HG02571 (cell line): ENCODE data around the gene UBAP2.
"Not testable (repeated sequence)": the region's sequence is repeated elsewhere in the genome, so short reads cannot be mapped to it uniquely, and the experiment has no call there.

Experiments
- ATAC-seq: cut with Tn5 transposase; IDR thresholded peaks from one replicate; pipeline ENCODE4 v1.9.1; 2021; ENCODE audit warnings: mild to moderate bottlenecking, moderate library complexity; ENCODE audit not compliant: unreplicated experiment

UBAP2 gene

DNA sequence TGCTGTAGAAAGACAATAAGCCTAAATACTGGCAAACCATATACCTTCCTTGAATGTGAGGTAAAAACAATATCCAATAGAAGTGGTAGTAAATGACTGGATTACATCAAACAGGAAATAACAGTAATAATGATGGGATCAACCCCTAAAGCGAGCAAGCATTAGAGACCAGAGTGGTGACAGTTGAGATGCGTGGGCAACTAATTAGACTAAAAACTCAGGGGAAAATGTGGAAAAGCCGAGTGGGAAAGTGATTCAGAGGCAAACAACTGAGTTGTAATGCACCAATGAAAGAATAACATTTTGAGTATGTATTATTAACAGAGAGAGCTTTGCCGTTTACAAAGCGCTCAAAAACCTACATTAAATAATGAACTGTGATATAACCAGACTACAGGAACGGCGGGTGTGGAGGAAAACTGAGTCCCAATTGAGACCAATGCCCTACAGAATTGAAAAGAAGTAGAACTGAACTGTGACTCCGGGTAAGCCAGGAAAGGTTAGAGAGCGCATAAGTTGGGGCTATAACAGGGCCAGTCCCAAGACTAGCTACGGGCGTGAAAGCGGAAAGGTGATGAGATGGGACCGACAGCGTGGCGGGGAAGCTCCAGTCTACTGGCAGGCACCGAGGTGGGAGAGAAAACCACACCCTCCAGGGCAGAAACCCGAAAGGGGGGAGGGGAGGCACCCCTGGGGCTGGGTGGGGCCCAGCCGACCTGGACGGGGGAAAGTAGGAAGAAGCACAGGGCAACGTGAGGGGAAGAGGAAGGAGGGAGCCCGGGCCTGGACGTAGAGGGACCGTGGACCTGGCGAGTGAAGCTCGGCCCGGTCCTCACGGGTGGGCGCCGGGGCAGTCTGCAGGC is 592 bp downstream of the UBAP2 start:
- peak; percentile 30 for ATAC-seq

DNA sequence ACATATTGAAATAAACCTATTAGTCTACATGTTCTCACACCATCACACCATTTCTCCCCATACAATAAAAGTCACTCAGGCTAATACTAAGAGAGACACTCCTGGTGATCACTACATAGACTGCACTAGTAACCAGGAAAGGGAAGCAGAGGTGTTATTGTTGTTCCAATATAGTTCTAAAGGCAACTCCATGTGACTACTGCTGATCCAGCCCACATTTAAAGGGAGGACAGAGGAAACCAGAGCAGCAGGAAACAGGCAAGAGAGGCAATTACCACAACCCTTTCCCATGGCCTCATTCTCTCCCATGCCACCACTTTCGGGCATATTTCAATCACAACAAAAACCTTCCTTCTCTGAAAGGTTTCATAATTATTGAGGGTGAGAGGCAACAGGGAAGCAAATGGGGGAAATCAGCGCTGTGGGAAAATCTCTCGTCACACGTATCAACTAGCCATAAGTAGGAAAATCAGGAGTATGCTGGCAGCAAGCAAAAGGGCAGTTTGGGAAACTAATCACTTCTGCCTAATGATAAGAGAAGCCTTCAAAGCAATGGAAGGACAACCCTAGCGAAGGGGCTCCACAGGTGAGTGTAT is 1.8 kb downstream of the UBAP2 start:
- no peak for ATAC-seq

DNA sequence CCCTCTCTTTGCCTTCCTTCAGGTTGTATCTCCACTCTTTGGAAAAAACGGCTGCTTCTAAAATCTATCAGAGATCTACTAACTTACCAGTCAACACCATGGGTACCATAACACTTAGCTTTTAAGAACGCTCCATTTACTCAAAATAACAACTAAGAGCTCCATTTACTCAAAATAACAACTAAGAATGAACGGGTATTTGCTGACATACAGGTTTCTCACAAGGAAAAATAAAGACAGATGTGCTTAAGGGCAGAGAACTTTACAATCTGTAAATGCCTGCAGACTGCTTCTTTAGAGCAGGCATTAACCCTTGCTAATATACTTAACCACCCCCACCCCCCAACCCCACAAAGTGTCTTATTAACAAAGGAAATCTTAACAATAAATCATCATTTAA is 2.8 kb downstream of the UBAP2 start:
- ATAC-seq: no peak

DNA sequence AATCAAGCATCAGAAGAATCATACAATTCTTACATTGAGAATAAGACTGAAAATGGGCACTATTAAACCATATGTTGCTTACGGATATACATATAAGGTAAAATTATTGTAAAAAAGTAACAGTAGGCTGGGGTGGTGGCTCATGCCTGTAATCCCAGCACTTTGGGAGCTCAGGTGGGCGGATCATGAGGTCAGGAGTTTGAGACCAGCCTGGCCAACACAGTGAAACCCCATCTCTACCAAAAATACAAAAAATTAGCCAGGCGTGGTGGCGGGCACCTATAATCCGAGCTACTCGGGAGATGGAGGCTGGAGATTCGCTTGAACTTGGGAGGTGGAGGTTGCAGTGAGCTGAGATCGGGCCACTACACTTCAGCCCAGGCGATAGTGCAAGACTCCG is 6.6 kb downstream of the UBAP2 start:
- ATAC-seq: not testable (repeated sequence)

DNA sequence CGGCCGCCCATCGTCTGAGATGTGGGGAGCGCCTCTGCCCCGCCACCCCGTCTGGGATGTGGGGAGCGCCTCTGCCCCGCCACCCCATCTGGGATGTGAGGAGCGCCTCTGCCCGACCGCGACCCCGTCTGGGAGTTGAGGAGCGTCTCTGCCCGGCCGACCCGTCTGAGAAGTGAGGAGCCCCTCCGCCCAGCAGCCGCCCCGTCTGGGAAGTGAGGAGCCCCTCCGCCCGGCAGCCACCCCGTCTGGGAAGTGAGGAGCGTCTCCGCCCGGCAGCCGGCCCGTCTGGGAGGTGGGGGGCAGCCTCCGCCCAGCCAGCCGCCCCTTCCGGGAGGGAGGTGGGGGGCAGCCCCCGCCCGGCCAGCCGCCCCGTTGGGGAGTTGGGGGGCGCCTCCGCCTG is 9.8 kb downstream of the UBAP2 start:
- not testable (repeated sequence) for ATAC-seq

DNA sequence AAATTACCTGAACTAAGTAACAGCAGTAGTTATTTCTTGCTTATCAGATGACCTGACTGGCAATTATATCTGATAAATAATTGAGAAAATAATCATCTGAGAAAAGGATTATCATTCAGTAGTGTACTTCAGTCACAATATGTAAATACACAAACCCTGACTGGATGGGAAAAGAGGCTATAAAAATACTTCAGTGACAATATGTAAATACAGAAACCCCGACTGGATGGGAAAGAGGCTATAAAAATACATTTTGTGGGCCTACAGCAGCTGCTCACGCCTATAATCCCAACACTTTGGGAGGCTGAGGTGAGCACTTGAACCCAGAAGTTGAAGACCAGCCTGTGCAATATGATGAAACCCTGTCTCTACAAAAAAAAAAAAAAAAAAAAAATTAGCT is 11.1 kb downstream of the UBAP2 start:
- ATAC-seq: no peak

DNA sequence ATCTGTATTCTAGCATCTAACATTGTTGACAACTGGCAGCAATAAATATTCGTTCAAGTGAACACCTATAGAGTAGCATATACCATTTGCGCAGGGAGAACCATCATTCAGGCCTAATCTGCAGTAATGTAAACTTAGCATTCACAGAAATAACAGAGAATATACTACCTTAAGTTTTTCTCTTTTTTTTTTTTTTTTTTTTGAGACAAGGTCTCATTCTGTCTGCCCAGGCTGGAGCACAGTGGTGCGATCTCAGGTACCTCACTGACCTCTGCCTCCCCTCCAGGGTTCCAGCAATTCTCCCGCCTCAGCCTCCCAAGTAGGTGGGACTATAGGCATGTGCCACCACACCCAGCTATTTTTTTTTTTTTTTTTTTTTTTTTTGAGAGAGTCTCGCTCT is 12.1 kb downstream of the UBAP2 start:
- no peak for ATAC-seq

DNA sequence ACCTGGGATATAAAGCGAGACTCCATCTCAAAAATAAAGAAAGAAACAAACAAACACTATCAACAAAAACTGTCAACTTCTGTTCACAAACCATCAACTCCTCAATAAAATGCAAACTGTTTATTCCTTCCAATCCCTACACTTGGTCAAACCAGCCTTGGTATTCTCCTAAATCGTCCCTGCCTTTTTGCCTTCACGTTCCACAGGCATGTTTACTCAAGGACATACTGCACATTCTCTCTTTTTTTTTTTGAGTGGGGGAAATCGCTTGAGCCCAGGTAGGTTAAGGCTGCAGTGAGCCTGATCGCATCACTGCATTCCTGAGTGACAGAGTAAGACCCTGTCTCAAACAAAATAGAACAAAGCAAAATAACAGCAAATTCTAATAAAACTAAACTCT is 13.0 kb downstream of the UBAP2 start:
- ATAC-seq: no peak

DNA sequence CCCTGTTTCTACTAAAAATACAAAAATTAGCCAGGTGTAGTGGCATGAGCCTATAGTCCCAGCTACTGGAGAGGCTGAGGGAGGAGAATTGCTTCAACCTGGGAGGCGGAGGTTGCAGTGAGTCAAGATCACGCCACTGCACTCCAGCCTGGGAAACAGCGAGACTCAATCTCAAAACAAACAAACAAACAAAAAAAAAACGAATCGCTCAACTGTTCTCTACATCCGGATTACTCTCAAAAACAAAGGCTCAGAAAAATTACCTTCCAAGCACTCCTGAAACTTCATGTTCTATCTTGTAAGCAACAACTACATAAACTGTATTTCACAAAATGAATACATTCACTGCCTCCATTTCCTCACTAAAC is 14.0 kb downstream of the UBAP2 start:
- no peak for ATAC-seq

DNA sequence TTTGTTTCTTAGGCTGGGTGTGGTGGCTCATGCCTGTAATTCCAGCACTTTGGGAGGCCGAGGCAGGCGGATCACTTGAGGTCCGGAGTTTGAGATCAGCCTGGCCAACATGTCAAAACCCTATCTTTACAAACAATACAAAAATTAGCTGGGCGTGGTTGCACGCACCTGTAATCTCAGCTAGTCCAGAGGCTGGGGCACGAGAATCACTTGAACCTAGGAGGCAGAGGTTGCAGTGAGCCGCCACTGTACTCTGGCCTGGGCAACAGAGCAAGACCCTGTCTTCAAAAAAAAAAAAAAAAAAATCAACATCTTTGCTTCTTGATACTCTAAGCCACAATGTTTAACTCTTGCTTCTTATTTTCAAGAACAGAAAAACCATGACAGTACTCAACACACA is 16.1 kb downstream of the UBAP2 start:
- ATAC-seq: no peak

DNA sequence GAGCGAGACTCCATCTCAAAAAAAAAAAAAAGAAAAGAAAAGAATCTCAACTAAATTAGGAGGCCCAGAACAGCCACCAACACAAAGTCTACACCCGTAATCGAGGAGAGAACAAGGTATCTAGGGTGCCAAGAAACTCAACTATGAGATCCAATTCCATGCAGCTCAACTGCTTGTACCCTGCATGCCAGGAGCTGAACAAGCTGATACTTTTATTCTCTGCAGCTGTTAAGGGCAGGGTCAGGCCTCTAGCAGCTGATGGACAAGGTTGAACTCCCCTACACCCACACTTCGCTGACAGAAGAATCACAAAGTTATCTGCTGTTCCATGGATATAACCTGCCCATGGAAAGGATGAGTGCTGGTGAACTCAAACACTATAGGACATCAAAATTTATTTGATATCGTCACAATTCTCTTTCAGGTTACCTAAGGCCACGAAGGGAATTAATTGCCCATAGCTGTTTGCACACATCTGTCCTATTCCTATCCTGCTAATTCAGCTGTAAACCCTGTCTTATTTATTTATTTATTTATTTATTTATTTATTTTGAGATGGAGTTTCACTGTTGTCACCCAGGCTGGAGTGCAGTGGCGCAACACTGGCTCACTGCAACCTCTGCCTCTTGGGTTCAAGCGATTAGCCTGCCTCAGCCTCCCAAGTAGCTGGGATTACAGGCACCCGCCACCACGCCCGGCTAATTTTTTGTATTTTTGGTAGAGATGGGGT is 20.7 kb downstream of the UBAP2 start:
- no peak for ATAC-seq

DNA sequence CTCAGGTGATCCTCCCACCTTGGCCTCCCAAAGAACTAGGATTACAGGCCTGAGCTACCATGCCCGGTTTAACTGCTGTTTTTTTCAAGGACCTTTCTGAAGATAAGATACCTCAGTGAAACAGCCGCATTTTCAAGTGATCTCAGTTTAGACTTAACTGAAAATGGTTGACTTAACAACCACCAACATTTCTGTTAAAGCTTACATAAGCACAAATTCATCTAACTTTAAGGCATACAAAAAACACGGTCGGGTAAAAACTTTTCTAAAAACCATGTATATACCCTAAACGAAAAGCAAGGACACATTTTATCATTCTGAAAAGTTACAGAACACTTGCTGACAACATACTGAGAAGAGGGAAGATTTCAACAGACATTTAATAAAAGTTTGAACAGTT is 22.9 kb downstream of the UBAP2 start:
- ATAC-seq: no peak

DNA sequence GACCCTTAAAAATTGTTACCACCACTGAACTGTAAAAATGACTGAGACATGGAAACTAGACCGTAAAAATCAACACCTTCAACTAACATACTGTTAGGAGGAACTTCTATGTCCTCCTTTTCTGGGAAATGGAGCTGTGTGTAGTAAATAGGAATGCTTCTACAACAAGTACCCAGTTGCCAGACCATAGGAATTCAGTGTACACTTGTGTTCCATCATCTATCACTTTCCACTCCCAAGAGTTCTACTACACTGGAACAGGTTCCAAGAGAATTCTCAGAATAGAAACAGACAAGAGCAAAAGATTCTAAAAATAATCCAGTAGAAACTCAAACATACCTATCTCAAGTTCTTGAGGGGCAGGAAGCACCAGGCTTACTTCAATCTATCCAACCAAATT is 23.6 kb downstream of the UBAP2 start:
- no peak for ATAC-seq

DNA sequence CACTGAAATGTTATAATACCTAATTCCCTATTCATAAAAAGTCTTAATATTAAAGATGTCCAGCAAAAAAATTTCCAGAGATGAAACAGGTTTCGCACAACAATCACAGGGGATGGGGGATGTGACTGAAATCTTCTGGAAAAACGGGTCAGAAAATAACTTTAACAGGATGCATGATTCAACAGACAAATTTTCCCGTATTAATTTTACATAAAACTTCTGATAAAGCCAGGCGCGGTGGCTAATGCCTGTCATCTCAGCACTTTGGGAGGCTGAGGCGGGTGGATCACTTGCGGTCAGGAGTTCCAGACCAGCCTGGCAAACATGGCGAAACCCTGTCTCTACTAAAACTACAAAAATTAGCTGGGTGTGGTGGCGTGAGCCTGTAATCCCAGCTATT is 24.2 kb downstream of the UBAP2 start:
- ATAC-seq: not testable (repeated sequence)

DNA sequence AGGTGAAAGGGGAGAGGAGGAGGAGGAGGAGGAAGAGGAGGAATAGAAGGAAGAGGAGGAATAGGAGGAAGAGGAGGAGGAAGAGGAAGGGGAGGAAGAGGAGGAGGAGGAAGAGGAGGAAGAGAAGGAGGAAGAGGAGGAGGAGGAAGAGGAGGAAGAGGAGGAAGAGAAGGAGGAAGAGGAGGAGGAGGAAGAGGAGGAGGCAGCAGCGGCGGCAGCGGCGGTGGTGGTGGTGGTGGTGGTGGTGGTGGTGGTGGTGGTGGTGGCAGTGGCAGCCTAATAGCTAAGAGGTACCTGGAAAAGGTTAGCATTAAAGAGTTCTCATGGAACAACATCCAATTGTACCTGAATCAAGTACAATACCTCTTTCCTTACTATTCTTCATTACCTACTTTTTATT is 32.5 kb downstream of the UBAP2 start:
- ATAC-seq: no peak

DNA sequence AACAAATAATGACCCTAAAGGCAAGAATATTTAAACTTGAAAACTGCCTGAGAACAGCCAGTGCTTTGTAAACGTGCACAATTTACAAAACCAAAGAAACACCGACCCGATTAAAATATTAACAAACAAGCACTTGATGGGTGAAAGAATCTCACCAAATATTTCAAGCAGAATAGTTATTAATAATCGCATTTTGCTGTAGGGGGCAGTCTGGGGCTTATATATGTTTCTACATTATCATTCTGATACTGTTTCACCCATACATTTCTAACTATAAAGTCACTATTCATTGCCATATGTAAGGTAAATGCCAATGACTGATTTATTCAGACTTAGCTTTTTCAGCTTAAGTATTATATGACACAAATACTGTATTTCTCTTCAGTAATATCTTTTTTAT is 37.7 kb downstream of the UBAP2 start:
- no peak for ATAC-seq

DNA sequence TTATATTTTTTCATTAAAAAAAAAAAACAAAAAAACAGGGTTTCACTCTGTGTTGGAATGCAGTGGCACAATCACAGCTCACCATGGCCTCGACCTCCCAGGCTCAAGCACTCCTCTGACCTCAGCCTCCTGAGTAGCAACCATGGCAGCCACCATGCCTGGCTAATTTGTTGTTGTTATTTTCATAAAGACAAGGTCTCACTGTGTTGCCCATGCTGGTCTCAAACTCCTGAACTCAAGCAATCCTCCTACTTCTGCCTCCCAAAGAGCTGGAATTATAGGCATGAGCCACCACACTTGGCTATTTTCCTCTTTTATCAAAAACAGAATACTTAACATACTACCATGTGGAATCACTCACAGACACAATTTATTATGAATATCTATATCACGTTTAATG is 46.7 kb downstream of the UBAP2 start:
- no peak for ATAC-seq

DNA sequence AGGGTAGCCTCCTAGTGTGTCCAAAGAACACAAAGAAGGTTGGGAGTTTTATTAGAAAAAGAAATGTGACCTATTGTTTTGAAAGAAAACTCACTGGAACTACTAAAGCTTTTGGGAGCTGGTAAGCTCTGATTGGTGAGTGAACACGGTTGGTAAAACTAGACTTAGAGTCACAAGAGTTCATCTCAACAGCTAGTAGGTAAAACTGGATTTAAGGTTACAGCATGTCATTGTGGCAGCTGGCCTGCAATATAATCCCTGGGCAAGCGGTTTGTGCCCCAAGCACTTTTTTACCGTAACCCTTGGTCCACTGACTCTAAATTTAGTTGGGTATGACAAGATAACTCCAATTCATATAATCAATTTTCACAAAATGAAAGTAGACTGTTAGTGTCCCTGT is 47.4 kb downstream of the UBAP2 start:
- ATAC-seq: no peak

DNA sequence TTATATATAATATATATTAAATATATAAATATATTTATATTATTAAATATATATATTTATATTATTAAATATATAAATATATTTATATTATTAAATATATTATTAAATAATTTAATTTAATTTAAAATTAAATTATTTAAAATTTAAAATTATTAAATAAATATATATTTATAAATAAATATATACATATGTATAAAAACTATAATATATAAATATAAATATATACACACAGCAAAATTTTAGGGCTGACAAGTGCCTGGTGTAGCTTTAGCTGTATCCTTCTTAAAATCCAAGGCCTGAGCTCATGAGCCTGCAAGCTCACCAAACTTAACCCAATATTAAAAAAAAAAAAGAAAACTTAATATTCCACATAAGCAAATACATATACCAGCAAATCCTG is 53.2 kb downstream of the UBAP2 start:
- ATAC-seq: no peak

DNA sequence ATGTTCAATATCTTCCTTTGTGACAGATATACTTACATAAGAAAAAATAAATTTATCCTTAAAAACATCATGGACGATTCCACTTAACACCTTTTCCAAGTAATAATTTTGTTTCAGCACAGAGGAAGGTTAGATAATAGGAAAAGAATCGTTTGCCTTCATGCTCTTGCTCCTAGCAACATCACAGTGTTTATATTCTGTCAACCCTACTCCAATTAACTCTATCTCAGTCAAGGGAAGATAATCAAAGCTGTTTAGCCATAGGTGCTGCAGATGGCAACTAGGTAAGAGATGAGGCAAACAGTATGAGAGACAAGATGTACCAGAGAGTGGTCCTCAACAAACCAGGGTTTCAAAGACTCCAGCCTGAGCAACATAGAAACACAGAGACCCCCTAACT is 55.6 kb downstream of the UBAP2 start:
- no peak for ATAC-seq

DNA sequence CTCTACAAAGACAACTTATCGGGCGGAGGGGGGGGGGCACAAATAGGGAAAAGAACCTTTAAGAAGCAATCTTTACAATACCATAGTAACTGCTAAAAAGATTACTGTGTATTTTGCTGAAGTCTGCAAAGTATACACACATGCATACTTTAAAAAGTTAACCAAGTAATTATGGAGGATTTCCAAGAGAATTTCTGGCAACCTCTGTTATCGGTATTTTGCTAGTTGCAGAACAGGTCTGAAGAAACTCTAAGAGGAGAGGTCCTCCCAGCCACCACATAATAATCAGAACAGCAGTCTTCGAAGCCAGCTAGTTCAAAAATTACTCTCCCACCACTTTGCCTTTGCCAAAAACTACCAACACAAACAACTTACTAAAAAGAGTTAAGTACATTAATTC is 56.1 kb downstream of the UBAP2 start:
- no peak for ATAC-seq

DNA sequence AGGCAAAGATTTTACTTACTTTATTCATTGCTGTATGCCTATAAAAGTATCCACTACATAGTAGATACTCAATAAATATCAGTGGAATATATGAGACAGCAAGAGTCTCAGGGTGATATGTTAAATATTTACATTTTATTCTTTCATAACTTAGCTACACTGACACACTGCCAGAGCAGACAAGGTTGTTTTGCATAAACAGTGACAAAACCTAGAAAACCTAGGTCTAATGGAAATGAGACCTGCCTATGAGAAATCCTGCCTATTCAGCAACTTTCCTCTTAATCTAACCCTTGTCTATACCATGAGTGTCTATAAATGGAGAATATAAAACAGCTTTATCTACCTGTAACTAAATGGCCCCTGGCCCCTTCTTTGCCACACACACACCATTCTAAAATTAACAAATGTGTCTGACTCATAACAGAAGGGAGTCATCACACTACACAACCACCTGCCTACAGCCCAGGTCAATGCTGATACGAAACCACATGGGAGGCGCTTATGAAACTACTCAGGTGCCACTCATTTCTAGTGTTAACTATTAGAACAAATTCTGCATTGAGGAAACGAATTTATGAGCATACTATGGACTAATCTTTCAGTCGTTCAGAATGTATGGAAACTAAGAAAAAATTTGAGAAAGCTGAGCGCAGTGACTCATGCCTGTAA is 60.3 kb downstream of the UBAP2 start:
- peak; percentile 96 for ATAC-seq
